T-helper 1 cell treated with Interleukin-12 subunit alpha and Interleukin-12 subunit beta and Interleukin-4 antibody, amounts not matched to agents 30 μg/mL and 1 μg/mL, for 36 hours (primary cell): Measurements from ENCODE around the gene TCAP.

ENCODE experiments used
- H3K27ac Mint-ChIP-seq: one replicate; pipeline ENCODE4 v1.8.0; 2021; ENCODE audit warnings: mild to moderate bottlenecking, mixed read lengths
- H3K27me3 Mint-ChIP-seq: one replicate; pipeline ENCODE4 v1.8.0; 2021; ENCODE audit warnings: low read depth, mixed read lengths
- H3K36me3 Mint-ChIP-seq: one replicate; pipeline ENCODE4 v1.8.0; 2021; ENCODE audit warnings: low read depth, mixed read lengths
- H3K4me1 Mint-ChIP-seq: one replicate; pipeline ENCODE4 v1.8.0; 2021; ENCODE audit warnings: low read depth, mixed read lengths
- H3K4me3 Mint-ChIP-seq: one replicate; pipeline ENCODE4 v1.8.0; 2021; ENCODE audit warnings: mild to moderate bottlenecking, moderate library complexity, mixed read lengths
- H3K9me3 Mint-ChIP-seq: one replicate; pipeline ENCODE4 v1.8.0; 2021; ENCODE audit warnings: mixed read lengths

TCAP gene

DNA sequence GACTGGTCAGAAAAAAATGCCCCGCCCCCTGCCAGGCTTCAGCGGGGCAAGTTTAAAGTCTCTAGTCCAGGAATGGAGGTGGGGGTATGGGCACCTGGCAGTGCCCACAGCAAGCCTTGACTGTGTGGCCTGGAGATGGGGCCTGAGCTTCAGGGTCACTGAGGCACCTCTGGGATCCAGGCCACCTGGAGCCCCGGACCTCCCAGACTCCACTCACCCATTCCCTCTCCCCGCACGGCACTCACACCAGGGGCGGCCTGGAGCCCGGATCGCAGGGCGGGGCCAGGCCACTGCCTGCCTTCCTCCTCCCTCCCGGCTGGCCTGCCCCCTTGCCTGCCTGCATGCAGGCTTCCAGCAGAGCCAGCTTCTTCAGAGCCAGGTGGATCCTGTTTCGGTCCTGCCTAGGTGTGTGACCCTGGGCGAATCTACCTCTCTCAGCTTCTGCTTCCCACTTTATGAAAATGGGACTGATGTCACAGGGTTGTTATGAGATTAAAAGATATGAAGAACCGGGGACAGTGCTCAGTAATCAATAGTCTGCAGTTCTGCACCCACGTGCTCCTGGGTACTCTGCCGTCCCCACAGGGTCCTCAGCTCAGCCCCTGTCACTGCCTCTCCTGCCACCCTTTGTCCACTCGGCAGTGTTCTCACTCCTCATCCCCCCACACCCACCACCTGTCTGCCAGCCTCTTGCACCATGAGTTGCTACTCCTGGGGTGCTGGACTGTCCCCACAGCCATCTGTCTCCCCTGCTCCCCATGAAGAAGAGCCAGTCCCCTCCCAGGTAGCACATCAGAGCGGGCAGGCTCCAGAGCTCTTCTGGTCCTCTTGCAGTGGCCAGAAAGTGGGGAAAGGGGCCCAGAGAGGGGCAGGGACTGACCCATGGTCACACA lies 1.2 kb upstream of the TCAP start:
- H3K27ac Mint-ChIP-seq = no peak overlapping the region
- peaks cover 9% of the 10 kb centered on the region for H3K36me3 Mint-ChIP-seq
- H3K9me3 Mint-ChIP-seq = no peaks in the 10 kb centered on the region
- no peak overlapping the region for H3K4me3 Mint-ChIP-seq
- H3K27me3 Mint-ChIP-seq = peaks cover 24% of the 10 kb centered on the region
- peaks cover 6% of the 10 kb centered on the region for H3K4me1 Mint-ChIP-seq

DNA sequence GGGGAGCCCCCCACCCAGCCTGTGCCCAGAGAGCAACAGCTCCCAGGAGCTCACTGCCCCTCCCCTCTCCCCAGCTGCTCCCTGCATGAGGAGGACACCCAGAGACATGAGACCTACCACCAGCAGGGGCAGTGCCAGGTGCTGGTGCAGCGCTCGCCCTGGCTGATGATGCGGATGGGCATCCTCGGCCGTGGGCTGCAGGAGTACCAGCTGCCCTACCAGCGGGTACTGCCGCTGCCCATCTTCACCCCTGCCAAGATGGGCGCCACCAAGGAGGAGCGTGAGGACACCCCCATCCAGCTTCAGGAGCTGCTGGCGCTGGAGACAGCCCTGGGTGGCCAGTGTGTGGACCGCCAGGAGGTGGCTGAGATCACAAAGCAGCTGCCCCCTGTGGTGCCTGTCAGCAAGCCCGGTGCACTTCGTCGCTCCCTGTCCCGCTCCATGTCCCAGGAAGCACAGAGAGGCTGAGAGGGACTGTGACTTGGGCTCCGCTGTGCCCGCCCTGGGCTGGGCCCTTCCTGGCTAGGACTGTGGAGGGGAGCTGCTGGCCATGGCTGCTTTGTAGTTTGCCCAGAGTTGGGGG lies 584 bp downstream of the TCAP start:
- no peak overlapping the region for H3K4me3 Mint-ChIP-seq

DNA sequence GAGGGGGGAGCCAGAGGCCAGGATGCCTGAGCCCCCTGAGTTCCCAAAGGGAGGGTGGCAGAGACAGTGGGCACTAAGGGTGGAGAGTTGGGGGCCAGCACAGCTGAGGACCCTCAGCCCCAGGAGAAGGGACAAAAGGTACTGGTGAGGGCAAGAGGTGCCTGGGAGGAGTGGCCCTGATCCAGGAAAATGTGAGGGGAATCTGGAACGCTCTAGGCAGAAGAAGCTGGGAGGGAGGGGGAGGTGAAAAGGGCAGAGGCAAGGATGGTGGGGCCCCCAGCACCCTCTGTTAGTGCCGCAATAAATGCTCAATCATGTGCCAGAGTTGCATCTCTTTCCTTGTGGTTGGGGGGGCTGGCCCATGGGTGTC lies 1.1 kb downstream of the TCAP start:
- H3K27ac Mint-ChIP-seq = peak overlapping the region; percentile 26
- H3K4me3 Mint-ChIP-seq = no peak overlapping the region

More for the DNA sequence above, 584 bp downstream of the TCAP start:
- peak overlapping the region; percentile 26 for H3K27ac Mint-ChIP-seq
- H3K36me3 Mint-ChIP-seq = peaks cover 9% of the 10 kb centered on the region
- H3K9me3 Mint-ChIP-seq = no peaks in the 10 kb centered on the region
- peaks cover 35% of the 10 kb centered on the region for H3K27me3 Mint-ChIP-seq
- H3K4me1 Mint-ChIP-seq = peaks cover 4% of the 10 kb centered on the region

DNA sequence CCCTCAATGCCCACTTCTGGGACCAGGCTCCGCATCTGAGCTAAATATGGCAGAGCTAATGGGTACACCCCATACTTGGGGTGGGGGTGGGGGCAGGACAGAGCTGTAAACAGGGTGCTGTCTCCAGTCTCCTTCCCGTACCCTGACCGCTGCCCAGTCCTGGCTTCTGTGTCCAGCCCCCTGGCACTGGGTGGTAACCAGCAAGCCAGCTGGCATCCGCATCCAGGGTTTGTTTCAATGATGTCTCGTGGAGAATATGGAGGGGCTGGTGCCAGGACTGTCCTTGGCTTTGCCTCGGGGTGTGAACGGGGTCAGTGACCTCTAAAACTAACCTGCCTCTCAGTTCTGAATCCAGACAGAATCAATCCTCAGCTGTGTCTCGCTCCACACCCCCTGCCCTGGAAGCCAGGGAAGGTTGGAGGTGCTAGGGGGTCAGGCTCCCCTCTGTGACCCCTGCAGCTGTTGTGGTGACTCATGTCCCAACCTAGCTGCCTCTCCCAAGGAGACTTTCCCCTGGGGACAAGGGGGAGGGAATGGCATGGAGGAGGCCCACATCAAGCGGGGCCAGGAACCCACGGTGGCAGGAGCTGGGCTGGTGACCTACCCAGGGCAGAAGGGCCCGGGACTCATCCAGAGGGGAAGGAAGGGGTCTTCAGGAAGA lies 1.6 kb downstream of the TCAP start:
- Mint-ChIP-seq H3K27ac (no peak overlapping the region), H3K36me3 (peaks cover 2% of the 10 kb centered on the region), H3K27me3 (peaks cover 38% of the 10 kb centered on the region), H3K9me3 (no peaks in the 10 kb centered on the region), H3K4me1 (peaks cover 4% of the 10 kb centered on the region), H3K4me3 (no peak overlapping the region)

More for the DNA sequence above, 1.1 kb downstream of the TCAP start:
- Mint-ChIP-seq H3K27me3 (peaks cover 37% of the 10 kb centered on the region), H3K9me3 (no peaks in the 10 kb centered on the region), H3K36me3 (peaks cover 6% of the 10 kb centered on the region), H3K4me1 (peaks cover 4% of the 10 kb centered on the region)

DNA sequence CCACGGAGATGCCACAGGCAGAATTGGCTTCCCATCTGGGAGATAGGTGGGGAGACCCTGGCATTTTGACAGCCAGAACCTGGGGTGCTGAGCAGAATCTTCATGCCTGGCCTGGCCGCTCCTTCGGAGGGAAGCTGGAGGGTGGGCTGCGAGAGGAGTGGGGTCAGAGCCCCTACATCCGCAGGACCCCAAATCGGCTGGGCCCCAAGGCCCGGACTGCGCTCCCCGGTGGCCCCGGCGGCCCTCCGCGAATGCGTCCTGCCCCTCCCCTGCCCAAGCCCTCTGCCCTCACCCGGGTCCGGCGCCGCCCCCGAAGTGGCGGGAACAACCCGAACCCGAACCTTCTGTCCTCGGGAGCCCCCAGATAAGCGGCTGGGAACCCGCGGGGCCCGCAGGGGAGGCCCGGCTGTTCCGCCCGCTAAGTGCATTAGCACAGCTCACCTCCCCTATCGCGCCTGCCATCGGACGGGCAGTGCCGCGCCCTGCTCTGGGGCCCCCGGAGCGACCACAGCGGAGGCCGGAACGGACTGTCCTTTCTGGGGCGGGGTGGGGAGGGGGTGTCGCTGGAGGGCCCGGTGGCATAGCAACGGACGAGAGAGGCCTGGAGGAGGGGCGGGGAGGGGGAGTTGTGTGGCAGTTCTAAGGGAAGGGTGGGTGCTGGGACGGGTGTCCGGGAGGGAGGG lies 2.3 kb downstream of the TCAP start:
- Mint-ChIP-seq H3K9me3 (no peaks in the 10 kb centered on the region), H3K4me3 (no peak overlapping the region), H3K4me1 (peaks cover 4% of the 10 kb centered on the region), H3K27ac (no peak overlapping the region), H3K36me3 (peaks cover 2% of the 10 kb centered on the region), H3K27me3 (peaks cover 42% of the 10 kb centered on the region)

DNA sequence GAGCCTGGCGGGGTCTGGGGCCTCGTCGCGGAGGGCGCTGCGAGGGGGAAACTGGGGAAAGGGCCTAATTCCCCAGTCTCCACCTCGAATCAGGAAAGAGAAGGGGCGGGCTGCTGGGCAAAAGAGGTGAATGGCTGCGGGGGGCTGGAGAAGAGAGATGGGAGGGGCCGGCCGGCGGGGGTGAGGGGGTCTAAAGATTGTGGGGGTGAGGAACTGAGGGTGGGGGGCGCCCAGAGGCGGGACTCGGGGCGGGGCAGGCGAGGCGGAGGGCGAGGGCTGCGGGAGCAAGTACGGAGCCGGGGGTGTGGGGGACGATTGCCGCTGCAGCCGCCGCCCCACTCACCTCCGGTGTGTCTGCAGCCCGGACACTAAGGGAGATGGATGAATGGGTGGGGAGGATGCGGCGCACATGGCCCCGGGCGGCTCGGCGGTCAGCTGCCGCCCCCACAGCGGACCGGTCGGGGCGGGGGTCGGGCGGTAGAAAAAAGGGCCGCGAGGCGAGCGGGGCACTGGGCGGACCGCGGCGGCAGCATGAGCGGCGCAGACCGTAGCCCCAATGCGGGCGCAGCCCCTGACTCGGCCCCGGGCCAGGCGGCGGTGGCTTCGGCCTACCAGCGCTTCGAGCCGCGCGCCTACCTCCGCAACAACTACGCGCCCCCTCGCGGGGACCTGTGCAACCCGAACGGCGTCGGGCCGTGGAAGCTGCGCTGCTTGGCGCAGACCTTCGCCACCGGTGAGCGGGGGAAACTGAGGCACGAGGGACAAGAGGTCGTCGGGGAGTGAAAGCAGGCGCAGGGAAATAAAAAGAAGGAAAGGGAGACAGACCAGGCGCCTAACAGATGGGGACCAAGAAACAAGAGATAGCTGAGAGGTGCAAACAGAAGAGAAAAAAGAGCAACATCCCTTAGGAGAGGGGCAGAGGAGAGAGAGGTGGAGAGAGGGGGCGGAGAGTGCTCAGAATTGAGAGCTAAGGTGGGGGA lies 3.1 kb downstream of the TCAP start, which contains the start of gene PNMT:
PNMT (plus strand) TSS at position 509 of the 980 bp plus-strand sequence; CDS start at position 532, 23 bp downstream.
- peaks cover 42% of the 10 kb centered on the region for H3K27me3 Mint-ChIP-seq
- no peak within 1 kb of the TSS for H3K27ac Mint-ChIP-seq
- H3K4me3 Mint-ChIP-seq = peak within 1 kb of the TSS; percentile 59
- peaks cover 2% of the 10 kb centered on the region for H3K36me3 Mint-ChIP-seq
- H3K9me3 Mint-ChIP-seq = no peaks in the 10 kb centered on the region
- peaks cover 4% of the 10 kb centered on the region for H3K4me1 Mint-ChIP-seq

DNA sequence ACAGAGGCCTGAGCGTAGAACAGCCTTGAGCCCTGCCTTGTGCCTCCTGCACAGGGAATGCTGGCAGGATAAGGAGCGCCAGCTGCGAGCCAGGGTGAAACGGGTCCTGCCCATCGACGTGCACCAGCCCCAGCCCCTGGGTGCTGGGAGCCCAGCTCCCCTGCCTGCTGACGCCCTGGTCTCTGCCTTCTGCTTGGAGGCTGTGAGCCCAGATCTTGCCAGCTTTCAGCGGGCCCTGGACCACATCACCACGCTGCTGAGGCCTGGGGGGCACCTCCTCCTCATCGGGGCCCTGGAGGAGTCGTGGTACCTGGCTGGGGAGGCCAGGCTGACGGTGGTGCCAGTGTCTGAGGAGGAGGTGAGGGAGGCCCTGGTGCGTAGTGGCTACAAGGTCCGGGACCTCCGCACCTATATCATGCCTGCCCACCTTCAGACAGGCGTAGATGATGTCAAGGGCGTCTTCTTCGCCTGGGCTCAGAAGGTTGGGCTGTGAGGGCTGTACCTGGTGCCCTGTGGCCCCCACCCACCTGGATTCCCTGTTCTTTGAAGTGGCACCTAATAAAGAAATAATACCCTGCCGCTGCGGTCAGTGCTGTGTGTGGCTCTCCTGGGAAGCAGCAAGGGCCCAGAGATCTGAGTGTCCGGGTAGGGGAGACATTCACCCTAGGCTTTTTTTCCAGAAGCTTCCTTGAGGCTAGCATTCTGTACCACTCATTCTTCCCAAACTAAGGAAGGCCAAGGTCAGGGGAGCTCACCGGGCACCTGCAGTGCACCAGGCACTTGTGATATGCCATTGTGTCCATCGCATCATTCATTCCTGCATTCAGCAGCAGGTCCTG lies 5.0 kb downstream of the TCAP start:
- Mint-ChIP-seq H3K36me3 (no peaks in the 10 kb centered on the region), H3K4me1 (peaks cover 4% of the 10 kb centered on the region), H3K9me3 (no peaks in the 10 kb centered on the region), H3K27ac (no peak overlapping the region), H3K4me3 (no peak overlapping the region), H3K27me3 (peaks cover 40% of the 10 kb centered on the region)

DNA sequence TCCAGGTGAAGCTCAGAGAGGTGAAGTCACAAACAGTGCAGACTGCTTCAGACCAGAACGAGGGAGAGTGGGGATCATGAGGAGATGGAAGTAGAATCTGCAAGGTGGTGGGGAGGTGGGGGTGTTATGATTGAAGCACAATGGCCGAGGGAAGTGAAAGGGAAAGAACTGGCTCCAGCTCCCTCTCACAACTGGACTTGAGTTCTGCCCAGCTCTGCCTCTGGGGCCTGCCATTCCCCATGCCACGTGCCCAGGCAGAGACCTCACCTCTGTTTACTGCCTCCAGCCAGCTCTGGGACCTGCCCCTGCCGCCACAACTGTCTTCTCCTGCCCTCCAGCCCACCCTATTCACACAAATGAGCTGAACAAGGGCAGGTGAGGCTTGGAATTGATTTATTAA lies 5.6 kb downstream of the TCAP start:
- peaks cover 8% of the 10 kb centered on the region for H3K4me1 Mint-ChIP-seq
- H3K36me3 Mint-ChIP-seq = no peaks in the 10 kb centered on the region
- H3K9me3 Mint-ChIP-seq = no peaks in the 10 kb centered on the region
- H3K4me3 Mint-ChIP-seq = no peak overlapping the region
- no peak overlapping the region for H3K27ac Mint-ChIP-seq
- peaks cover 35% of the 10 kb centered on the region for H3K27me3 Mint-ChIP-seq

DNA sequence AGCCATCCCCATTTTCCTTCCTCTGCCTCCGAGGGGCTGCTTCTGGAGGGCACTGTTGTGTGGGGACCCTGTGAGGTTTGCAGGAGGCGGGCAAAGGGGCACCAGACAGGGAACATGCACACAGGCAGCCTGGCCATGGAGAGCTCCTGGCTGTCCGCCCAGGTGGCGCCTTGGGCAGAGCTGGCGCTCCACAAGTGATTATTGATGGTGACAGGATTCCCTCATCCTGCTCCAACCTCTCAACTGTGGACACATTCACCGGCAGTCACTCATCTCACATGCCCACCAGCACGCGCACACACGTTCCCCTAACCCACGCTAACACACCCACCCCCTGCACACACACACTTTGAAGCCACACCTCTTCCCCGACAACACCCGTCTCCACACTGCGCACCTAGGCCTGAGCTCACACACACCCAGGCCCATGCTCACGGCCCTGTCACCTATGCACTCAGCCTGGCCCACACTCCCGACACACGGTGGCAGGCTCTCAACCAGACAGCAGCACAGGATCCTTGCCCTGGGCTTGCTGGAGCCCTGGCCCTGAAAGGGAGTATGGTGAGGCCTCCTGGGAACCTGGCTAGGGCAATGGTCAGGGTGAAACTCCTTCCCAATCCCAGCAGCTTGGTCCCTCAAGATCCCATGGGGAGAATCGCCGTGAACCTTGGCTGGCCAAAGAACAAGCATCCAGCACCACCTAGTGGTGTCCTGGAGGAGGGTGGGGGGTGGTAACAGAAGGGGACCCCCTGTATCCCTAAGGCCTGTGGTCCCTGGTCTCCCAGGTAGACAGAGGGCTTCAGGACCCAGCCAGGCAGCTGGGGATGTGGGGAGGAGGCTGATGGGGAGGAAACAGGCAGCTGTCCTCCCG lies 6.7 kb downstream of the TCAP start:
- Mint-ChIP-seq H3K27me3 (peaks cover 27% of the 10 kb centered on the region), H3K4me1 (peaks cover 17% of the 10 kb centered on the region), H3K36me3 (no peaks in the 10 kb centered on the region), H3K27ac (no peak overlapping the region), H3K4me3 (no peak overlapping the region), H3K9me3 (no peaks in the 10 kb centered on the region)

DNA sequence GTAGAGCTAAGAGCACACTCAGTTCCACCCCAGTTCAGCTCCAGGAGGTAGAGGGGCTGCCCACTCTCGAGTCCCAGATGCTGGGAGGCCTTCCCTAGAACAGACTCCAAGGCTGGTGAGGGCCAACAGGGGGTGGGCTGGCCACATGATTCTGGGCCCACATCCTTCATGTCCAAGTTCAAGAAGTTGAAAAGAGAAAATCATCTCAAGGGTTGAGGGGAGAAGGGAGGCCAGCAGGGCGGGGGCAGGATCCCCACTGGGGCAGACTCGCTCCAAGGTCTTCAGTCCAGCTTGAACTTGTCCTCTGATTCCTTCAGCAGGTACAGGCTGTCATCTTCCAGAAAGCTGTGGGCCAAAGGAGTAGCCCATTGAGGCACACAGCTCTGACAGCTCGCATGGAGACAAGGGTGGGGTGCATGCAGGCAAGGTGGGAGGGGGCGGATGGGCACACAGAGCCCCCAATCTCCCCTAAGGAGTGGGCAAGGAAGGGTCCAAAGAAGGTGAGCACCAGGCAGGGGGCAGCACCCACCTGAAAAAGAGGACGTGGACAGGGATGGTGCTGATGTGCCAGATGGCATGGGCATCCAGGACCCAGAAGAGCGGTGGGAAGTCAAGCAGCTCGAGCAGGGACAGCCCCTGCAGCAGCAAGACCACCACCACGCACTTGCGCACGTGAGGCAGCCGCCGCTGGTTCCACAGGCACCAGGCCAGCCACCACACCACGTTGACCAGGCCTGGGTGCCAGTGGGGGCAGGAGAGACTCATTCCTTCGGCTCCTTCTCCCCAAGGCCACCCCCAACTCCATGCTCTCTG lies 7.6 kb downstream of the TCAP start:
- H3K4me1 Mint-ChIP-seq = peaks cover 20% of the 10 kb centered on the region
- no peaks in the 10 kb centered on the region for H3K9me3 Mint-ChIP-seq
- H3K27ac Mint-ChIP-seq = no peak overlapping the region
- no peaks in the 10 kb centered on the region for H3K36me3 Mint-ChIP-seq
- no peak overlapping the region for H3K4me3 Mint-ChIP-seq
- peaks cover 23% of the 10 kb centered on the region for H3K27me3 Mint-ChIP-seq

DNA sequence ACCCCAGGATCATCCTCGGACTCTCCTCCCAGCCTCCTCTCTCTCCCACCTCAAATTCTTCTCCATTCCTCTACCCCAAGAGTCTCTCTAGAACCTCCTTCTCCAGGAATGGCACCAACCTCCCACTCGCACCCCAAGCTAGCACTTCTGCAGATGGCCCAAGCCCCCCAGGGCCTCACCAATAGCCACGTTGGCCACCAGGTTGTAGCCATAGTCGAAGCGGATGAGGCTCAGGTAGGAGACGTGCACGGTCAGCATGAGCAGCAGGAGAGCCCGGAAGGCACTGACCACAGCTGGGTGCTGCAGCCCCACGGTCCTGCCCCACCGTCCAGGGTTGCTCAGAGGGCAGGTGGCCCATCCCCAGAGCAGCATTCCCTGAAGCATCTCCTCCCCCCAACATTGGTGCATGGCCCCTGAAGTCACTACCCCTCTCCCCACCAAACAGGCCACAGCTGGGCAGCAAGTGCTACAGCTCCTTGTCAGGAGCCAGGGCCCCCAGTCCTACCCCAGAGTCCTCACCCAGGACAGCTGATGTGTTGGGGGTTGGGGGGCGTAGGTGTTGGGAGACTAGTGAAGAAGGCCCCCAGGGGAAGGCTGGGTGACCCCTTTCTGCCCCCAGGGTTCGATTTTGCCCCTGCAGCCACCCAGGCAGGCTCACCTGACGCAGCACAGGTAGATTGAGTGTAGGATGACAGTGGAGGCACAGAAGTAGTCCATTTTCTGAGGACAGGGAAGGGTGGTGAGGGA lies 8.4 kb downstream of the TCAP start:
- H3K4me3 Mint-ChIP-seq = no peak overlapping the region
- H3K27ac Mint-ChIP-seq = no peak overlapping the region
- H3K36me3 Mint-ChIP-seq = no peaks in the 10 kb centered on the region
- H3K4me1 Mint-ChIP-seq = peaks cover 25% of the 10 kb centered on the region
- no peaks in the 10 kb centered on the region for H3K9me3 Mint-ChIP-seq
- peaks cover 21% of the 10 kb centered on the region for H3K27me3 Mint-ChIP-seq
